Tibial artery (tissue), 4 donors: ENCODE measurements around the gene RUNX1.

Experiments used
- DNase-seq, 2 donors: peaks; one replicate each; pipeline ENCODE4 v3.0.0-alpha.2; 2019
- H3K27ac ChIP-seq, 2 donors: fragments of 200-600 bp; sonication (generic) in 1 of 2; 1 replicate in 1 of 2; 2 replicates in 1 of 2; pipeline ENCODE4 v1.5.1; 2018 to 2019; ENCODE audit warnings: mild to moderate bottlenecking in 1 of 2
- H3K27me3 ChIP-seq, 2 donors: fragments of 200-600 bp; sonication (generic) in 1 of 2; one replicate each; pipeline versions ENCODE4 v1.5.1 to v1.6.0; 2016 to 2019
- H3K36me3 ChIP-seq, 3 donors: fragments of 200-600 bp; sonication (generic) in 2 of 3; one replicate each; pipeline ENCODE4 v1.5.1; 2016 to 2019; ENCODE audit warnings: mild to moderate bottlenecking in 2 of 3
- H3K4me1 ChIP-seq, 4 donors: fragments of 200-600 bp; sonication (generic) in 2 of 4; 1 replicate in 3 of 4; 2 replicates in 1 of 4; pipeline ENCODE4 v1.5.1; 2016 to 2019
- H3K4me3 ChIP-seq, 2 donors: fragments of 200-600 bp; sonication (generic) in 1 of 2; 1 replicate in 1 of 2; 2 replicates in 1 of 2; pipeline ENCODE4 v1.5.1; 2018 to 2019; ENCODE audit warnings: mild to moderate bottlenecking in 2 of 2
- H3K9me3 ChIP-seq, 3 donors: fragments of 200-600 bp; sonication (generic) in 1 of 3; one replicate each; pipeline ENCODE4 v1.5.1; 2016 to 2019
- intact Hi-C: fragments of 100-400 bp; cut with DNase I; formaldehyde crosslinking; loops from one replicate; pipeline ENCODE4 v1.15.0; 2023; ENCODE audit warnings: low total_unique reads
- TF ChIP-seq, protein P1 (sequence below), 2 experiments: fragments of 200-600 bp in 1 of 2; fragments of 450-650 bp in 1 of 2; IDR thresholded peaks; one replicate each; pipeline ENCODE4 v1.5.1; 2017 to 2019; ENCODE audit warnings: antibody characterized with exemption in 2 of 2, mild to moderate bottlenecking in 1 of 2, moderate library complexity in 1 of 2

Gene RUNX1

DNA sequence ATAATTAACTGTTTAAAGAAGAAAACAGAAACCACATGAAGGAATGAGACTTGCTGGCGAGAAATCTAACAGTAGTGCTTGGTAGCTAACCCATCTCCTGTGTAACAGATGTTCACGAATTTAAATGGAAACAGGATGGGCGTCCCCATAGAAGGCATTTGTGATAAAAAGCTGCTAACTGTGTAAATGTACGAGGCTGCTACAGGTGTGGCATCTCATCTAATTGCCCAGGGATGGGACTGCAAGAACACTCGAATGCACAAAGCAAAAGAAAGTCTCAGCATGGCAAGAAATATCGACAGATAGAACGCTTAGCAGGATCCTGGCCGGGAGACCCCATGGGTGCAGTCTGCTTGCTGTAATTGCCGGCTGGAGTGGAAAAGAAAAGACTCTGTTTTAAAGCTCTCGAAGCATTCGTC, 112.7 kb downstream of the RUNX1 start:
- H3K27ac ChIP-seq, result no peak overlapping the region
- intact Hi-C loops, result no loop called here
- TF ChIP-seq, protein P1, sequence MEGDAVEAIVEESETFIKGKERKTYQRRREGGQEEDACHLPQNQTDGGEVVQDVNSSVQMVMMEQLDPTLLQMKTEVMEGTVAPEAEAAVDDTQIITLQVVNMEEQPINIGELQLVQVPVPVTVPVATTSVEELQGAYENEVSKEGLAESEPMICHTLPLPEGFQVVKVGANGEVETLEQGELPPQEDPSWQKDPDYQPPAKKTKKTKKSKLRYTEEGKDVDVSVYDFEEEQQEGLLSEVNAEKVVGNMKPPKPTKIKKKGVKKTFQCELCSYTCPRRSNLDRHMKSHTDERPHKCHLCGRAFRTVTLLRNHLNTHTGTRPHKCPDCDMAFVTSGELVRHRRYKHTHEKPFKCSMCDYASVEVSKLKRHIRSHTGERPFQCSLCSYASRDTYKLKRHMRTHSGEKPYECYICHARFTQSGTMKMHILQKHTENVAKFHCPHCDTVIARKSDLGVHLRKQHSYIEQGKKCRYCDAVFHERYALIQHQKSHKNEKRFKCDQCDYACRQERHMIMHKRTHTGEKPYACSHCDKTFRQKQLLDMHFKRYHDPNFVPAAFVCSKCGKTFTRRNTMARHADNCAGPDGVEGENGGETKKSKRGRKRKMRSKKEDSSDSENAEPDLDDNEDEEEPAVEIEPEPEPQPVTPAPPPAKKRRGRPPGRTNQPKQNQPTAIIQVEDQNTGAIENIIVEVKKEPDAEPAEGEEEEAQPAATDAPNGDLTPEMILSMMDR (IDR thresholded peaks at IDR 0.05), result no peak
- no peaks in the 10 kb centered on the region for H3K9me3 ChIP-seq
- H3K36me3 ChIP-seq, result no peaks in the 10 kb centered on the region
- no peaks in the 10 kb centered on the region for H3K4me1 ChIP-seq
- no peak for DNase-seq
- H3K27me3 ChIP-seq, result no peaks in the 10 kb centered on the region
- H3K4me3 ChIP-seq, result no peak overlapping the region

DNA sequence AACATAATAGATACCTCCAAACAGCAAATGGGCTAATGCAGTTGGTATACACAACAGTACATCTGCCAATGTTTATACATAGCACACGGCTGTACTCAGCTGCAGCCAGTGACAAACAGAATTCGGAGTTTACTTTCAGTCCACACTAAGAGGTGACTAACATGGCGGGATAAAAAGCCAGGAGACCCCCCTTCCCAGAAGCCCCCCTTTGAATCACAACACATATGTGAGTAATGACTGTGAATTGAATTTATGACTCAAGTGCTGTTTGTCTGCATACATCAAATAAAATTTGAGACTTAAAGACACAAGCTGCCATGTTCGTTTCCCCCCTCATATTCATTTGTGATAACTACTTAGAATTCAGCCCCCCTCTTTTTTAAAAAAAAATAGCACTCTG, 113.2 kb downstream of the RUNX1 start:
- intact Hi-C loops, result no loop called here
- TF ChIP-seq, protein P1 (IDR thresholded peaks at IDR 0.05), result no peak
- Histone ChIP-seq H3K27ac (no peak overlapping the region), H3K4me3 (no peak overlapping the region), H3K9me3 (no peaks in the 10 kb centered on the region), H3K27me3 (no peaks in the 10 kb centered on the region), H3K36me3 (no peaks in the 10 kb centered on the region), H3K4me1 (no peaks in the 10 kb centered on the region)
- no peak for DNase-seq

DNA sequence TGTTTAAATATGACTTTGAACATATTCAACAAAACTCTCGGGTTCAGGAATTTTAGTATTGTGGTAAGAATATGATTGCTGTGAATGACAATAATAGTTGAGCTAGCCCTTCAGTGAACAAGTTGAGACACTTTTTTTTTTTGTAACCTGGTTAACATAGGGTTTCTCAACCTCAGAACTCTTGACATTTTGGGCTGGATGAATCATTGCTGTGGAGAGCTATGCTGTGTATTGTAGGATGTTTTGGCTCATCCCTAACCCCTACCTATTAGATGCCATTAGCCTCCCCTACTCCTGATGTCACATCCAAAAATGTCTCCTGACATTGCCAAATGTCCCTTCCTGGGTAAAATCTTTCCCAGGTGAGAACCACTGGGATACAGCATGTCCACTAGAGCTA, 113.7 kb downstream of the RUNX1 start:
- H3K4me1 ChIP-seq, result no peaks in the 10 kb centered on the region
- no peaks in the 10 kb centered on the region for H3K36me3 ChIP-seq
- no peak for DNase-seq
- TF ChIP-seq, protein P1 (IDR thresholded peaks at IDR 0.05), result no peak
- no peak overlapping the region for H3K27ac ChIP-seq
- H3K9me3 ChIP-seq, result no peaks in the 10 kb centered on the region
- no peaks in the 10 kb centered on the region for H3K27me3 ChIP-seq
- intact Hi-C loops, result no loop called here
- H3K4me3 ChIP-seq, result no peak overlapping the region

DNA sequence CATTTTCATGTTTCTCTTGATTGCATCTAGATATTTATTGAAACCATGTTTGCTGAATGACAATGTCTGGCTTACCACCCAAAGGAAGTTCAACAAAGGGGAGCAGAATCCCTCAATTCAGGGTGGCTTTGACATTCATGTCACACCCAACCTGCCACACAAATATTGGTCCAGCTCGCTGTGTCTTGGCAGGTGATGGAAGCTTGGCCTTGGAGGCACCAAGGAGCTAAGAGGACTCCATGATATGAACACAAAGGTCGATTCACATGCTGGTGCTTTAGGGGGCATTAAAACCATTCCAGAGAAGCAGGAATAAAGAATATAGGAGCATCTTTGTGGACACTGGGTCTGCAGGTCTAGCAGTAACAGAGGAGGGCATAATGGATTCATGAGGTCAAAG, 114.8 kb downstream of the RUNX1 start:
- Histone ChIP-seq H3K27ac (no peak overlapping the region), H3K27me3 (no peaks in the 10 kb centered on the region), H3K36me3 (no peaks in the 10 kb centered on the region), H3K4me1 (no peaks in the 10 kb centered on the region), H3K4me3 (no peak overlapping the region), H3K9me3 (no peaks in the 10 kb centered on the region)
- no peak for DNase-seq
- intact Hi-C loops, result no loop called here
- TF ChIP-seq, protein P1 (IDR thresholded peaks at IDR 0.05), result no peak

DNA sequence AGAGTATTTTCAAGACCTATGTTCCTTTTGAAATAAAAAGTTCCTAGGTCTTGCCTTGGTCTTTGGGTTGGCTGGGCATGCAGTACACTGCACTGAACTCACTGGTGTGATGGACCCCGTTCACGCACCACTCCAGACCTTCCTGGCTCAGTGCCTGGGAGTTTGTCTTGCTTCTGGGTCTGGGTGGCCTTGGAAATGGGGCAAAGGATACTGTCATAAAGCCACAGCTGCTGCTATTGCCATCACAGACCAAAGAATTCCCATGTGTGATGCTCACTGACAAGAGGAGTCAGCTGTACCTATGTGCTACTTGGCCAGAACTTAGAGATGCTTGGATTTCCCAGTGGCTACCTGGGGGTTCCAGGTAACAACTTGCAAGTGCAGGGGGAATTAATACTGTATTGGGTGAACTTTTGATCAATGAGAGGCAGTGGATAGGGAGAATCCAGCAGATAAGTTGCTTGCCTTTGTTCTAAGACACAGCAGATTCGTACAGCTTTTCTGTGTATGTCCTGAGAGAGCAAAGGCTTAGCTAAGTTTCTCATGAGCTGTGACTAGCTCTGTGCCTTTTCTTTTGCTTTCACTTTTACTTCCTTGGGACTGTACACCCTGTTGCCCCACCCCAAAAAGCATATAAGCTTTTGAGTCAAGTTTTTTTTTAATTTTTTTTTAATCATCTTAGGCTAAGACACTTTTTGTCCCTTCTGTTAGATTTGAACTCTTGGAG, 115.3 kb downstream of the RUNX1 start:
- intact Hi-C loops, result no loop called here
- Histone ChIP-seq H3K27me3 (no peaks in the 10 kb centered on the region), H3K4me1 (no peaks in the 10 kb centered on the region), H3K4me3 (no peak overlapping the region), H3K36me3 (no peaks in the 10 kb centered on the region), H3K27ac (no peak overlapping the region), H3K9me3 (no peaks in the 10 kb centered on the region)
- DNase-seq, result no peak
- TF ChIP-seq, protein P1 (IDR thresholded peaks at IDR 0.05), result no peak

DNA sequence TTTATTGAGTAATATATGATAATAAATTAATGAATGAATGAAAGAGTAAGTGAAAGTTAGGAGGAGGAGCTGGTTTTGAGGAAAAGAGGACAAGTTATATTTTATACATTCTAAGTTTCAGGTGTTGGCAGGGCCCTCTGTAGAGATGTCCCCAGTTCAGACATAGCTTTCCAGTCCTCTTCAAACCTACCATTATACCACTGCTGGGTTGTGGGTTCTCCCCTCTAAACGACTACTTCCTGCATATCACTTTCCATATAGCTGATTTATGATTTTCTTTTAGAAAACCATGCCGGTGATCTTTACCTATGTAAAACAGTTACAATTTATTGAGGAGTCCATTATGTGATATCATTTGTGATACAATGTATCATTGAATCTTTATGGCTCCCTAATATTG, 116.9 kb downstream of the RUNX1 start:
- TF ChIP-seq, protein P1 (IDR thresholded peaks at IDR 0.05), result no peak
- Histone ChIP-seq H3K36me3 (no peaks in the 10 kb centered on the region), H3K27ac (no peak overlapping the region), H3K9me3 (no peaks in the 10 kb centered on the region), H3K4me3 (no peak overlapping the region), H3K4me1 (peaks cover 0 to 2% (median 0%) of the 10 kb centered on the region in 4 donors), H3K27me3 (no peaks in the 10 kb centered on the region)
- intact Hi-C loops, result no loop called here
- DNase-seq, result no peak
